Measurements from ENCODE around the gene ACTR5. TPM values are rescaled to one million over a fixed set of nuclear protein-coding genes. Genes with fewer than 3 reads are reported as not detected.

Gene ACTR5
- total and polyA plus RNA-seq, 2 donors (not counting 1 experiment from before 2014, with no cell fraction given) = 4.4 to 5.9 TPM

- Histone ChIP-seq H3K9me3 (ENCODE audit: control insufficient read depth, insufficient read depth, low read depth, low read length) (no peaks in the 10 kb centered on the region), H2AFZ (ENCODE audit: low read length) (no peak overlapping the region), H3K36me3 (ENCODE audit: control insufficient read depth, insufficient read depth, low read length) (peaks cover 4% of the 10 kb centered on the region), H3K4me1 (ENCODE audit: control insufficient read depth, extremely low read depth, insufficient read depth, low read length) (no peaks in the 10 kb centered on the region), H3K79me2 (ENCODE audit: control insufficient read depth, insufficient read depth, low read length) (no peaks in the 10 kb centered on the region), H3K27me3 (ENCODE audit: control insufficient read depth, insufficient read depth, low read length) (no peaks in the 10 kb centered on the region), H3K4me2 (ENCODE audit: extremely low read depth, insufficient read depth, low read length) (no peak overlapping the region), H3K27ac (ENCODE audit: insufficient read depth, low read length) (no peak overlapping the region), H3K4me3 (replicated peaks in 1 of 4; ENCODE audit: control extremely low read depth in 1 of 4, insufficient read depth in 1 of 4, low read depth in 3 of 4, low read length in 4 of 4) (no peak overlapping the region), H3K9ac (ENCODE audit: insufficient read depth, low read length) (no peak overlapping the region), H4K20me1 (ENCODE audit: control insufficient read depth, extremely low read depth, insufficient read depth, low read length) (no peaks in the 10 kb centered on the region)
- TF ChIP-seq CTCF (conservative IDR thresholded peaks at IDR 0.05 in 1 of 2, IDR thresholded peaks at IDR 0.05 in 1 of 2; ENCODE audit: low read depth in 1 of 2, low read length in 2 of 2) (no peak), EZH2 (IDR thresholded peaks at IDR 0.05; ENCODE audit: low read length, missing control alignments) (no peak)
- DNase-seq (ENCODE audit: low read depth in 2 of 2) = no peak
Measured at GRCh38 chr20:38757145-38757775, 9.0 kb downstream of the ACTR5 start.

- peaks cover 4% of the 10 kb centered on the region for H3K36me3 ChIP-seq (ENCODE audit: control insufficient read depth, insufficient read depth, low read length)
Measured at GRCh38 chr20:38759106-38759505, 10.8 kb downstream of the ACTR5 start.

GRCh38 chr20:38760978-38761377, 12.7 kb downstream of the ACTR5 start:
- H3K9me3 ChIP-seq (ENCODE audit: control insufficient read depth, insufficient read depth, low read depth, low read length) = no peaks in the 10 kb centered on the region
- no peaks in the 10 kb centered on the region for H3K79me2 ChIP-seq (ENCODE audit: control insufficient read depth, insufficient read depth, low read length)
- H3K27me3 ChIP-seq (ENCODE audit: control insufficient read depth, insufficient read depth, low read length) = no peaks in the 10 kb centered on the region
- H4K20me1 ChIP-seq (ENCODE audit: control insufficient read depth, extremely low read depth, insufficient read depth, low read length) = no peaks in the 10 kb centered on the region
- H2AFZ ChIP-seq (ENCODE audit: low read length) = no peak overlapping the region
- no peak for DNase-seq (ENCODE audit: low read depth in 2 of 2)
- no peak overlapping the region for H3K4me3 ChIP-seq (replicated peaks in 1 of 4; ENCODE audit: control extremely low read depth in 1 of 4, insufficient read depth in 1 of 4, low read depth in 3 of 4, low read length in 4 of 4)
- H3K9ac ChIP-seq (ENCODE audit: insufficient read depth, low read length) = no peak overlapping the region
- no peak for TF ChIP-seq CTCF (conservative IDR thresholded peaks at IDR 0.05 in 1 of 2, IDR thresholded peaks at IDR 0.05 in 1 of 2; ENCODE audit: low read depth in 1 of 2, low read length in 2 of 2)
- no peak for TF ChIP-seq EZH2 (IDR thresholded peaks at IDR 0.05; ENCODE audit: low read length, missing control alignments)
- H3K27ac ChIP-seq (ENCODE audit: insufficient read depth, low read length) = no peak overlapping the region
- peaks cover 1% of the 10 kb centered on the region for H3K36me3 ChIP-seq (ENCODE audit: control insufficient read depth, insufficient read depth, low read length)
- no peak overlapping the region for H3K4me2 ChIP-seq (ENCODE audit: extremely low read depth, insufficient read depth, low read length)
- H3K4me1 ChIP-seq (ENCODE audit: control insufficient read depth, extremely low read depth, insufficient read depth, low read length) = no peaks in the 10 kb centered on the region

More at GRCh38 chr20:38759106-38759505, 10.8 kb downstream of the ACTR5 start:
- Histone ChIP-seq H3K27ac (ENCODE audit: insufficient read depth, low read length) (no peak overlapping the region), H3K4me2 (ENCODE audit: extremely low read depth, insufficient read depth, low read length) (no peak overlapping the region), H3K9ac (ENCODE audit: insufficient read depth, low read length) (no peak overlapping the region), H2AFZ (ENCODE audit: low read length) (no peak overlapping the region), H3K9me3 (ENCODE audit: control insufficient read depth, insufficient read depth, low read depth, low read length) (no peaks in the 10 kb centered on the region), H3K4me3 (replicated peaks in 1 of 4; ENCODE audit: control extremely low read depth in 1 of 4, insufficient read depth in 1 of 4, low read depth in 3 of 4, low read length in 4 of 4) (no peak overlapping the region), H4K20me1 (ENCODE audit: control insufficient read depth, extremely low read depth, insufficient read depth, low read length) (no peaks in the 10 kb centered on the region), H3K27me3 (ENCODE audit: control insufficient read depth, insufficient read depth, low read length) (no peaks in the 10 kb centered on the region), H3K79me2 (ENCODE audit: control insufficient read depth, insufficient read depth, low read length) (no peaks in the 10 kb centered on the region), H3K4me1 (ENCODE audit: control insufficient read depth, extremely low read depth, insufficient read depth, low read length) (no peaks in the 10 kb centered on the region)
- no peak for TF ChIP-seq CTCF (conservative IDR thresholded peaks at IDR 0.05 in 1 of 2, IDR thresholded peaks at IDR 0.05 in 1 of 2; ENCODE audit: low read depth in 1 of 2, low read length in 2 of 2)
- no peak for TF ChIP-seq EZH2 (IDR thresholded peaks at IDR 0.05; ENCODE audit: low read length, missing control alignments)
- DNase-seq (ENCODE audit: low read depth in 2 of 2) = no peak

Data from fibroblast of lung (primary cell).